T-cell (primary cell): ENCODE data around the gene SORCS1. TPM values are rescaled to one million over a fixed set of nuclear protein-coding genes. Genes with fewer than 3 reads are reported as not detected.

Experiments
- ATAC-seq, 4 experiments: fragments of 200-7000 bp in 3 of 4; fragments of 150-1000 bp in 1 of 4; cut with Tn5 transposase; replicated peaks in 1 of 4; 1 replicate in 3 of 4; 2 replicates in 1 of 4; pipeline ENCODE4 v1.10.0; 2021; ENCODE audit warnings: moderate library complexity in 3 of 4, mild to moderate bottlenecking in 2 of 4, moderate number of reproducible peaks in 1 of 4
- CTCF ChIA-PET, 2 donors: fragments of 300-600 bp; sonication (Branson Sonifier 250); formaldehyde crosslinking; loops; one replicate each; lab custom pipeline; 2022; ENCODE audit warnings: antibody characterized with exemption in 2 of 2; lab: Charles Lee
- POLR2A ChIA-PET, 2 donors: fragments of 300-600 bp; sonication (Branson Sonifier 250); formaldehyde crosslinking; loops; one replicate each; lab custom pipeline; 2022; ENCODE audit warnings: antibody characterized with exemption in 2 of 2; lab: Charles Lee
- DNase-seq, 35 experiments: peaks; one replicate each; pipeline versions ENCODE4 v3.0.0 to v3.0.0-alpha.2; 2013 to 2023
- H3K27ac ChIP-seq: one replicate; pipeline ENCODE4 v1.5.1; 2013; ENCODE audit warnings: low read length
- H3K27me3 ChIP-seq, 2 experiments: replicated peaks in 1 of 2; 1 replicate in 1 of 2; 2 replicates in 1 of 2; pipeline versions ENCODE4 v1.6.1 to v1.7.0; 2013; ENCODE audit warnings: low read length in 1 of 2, mixed read lengths in 1 of 2; ENCODE audit not compliant: control insufficient read depth in 2 of 2, insufficient read depth in 2 of 2; ENCODE audit errors: extremely low read depth in 1 of 2
- H3K36me3 ChIP-seq, 2 donors: 1 replicate in 1 of 2; 2 replicates in 1 of 2; pipeline versions ENCODE4 v1.6.1 to v1.7.0; 2013; ENCODE audit warnings: low read length in 1 of 2; ENCODE audit not compliant: control insufficient read depth in 2 of 2, insufficient read depth in 1 of 2; ENCODE audit errors: extremely low read depth in 1 of 2
- H3K4me1 ChIP-seq, 2 experiments: 1 replicate in 1 of 2; 2 replicates in 1 of 2; pipeline versions ENCODE4 v1.6.1 to v1.7.0; 2013; ENCODE audit warnings: low read length in 2 of 2, mixed read lengths in 1 of 2; ENCODE audit not compliant: insufficient read depth in 2 of 2, control insufficient read depth in 1 of 2; ENCODE audit errors: extremely low read depth in 1 of 2
- H3K4me3 ChIP-seq, 2 donors: 1 replicate in 1 of 2; 2 replicates in 1 of 2; pipeline versions ENCODE4 v1.5.1 to v1.7.0; 2013; ENCODE audit warnings: mild to moderate bottlenecking in 2 of 2, low read length in 1 of 2, moderate library complexity in 1 of 2; ENCODE audit not compliant: control insufficient read depth in 1 of 2; ENCODE audit errors: extremely low read depth in 1 of 2
- H3K9me3 ChIP-seq: 2 replicates; pipeline ENCODE4 v1.7.0; 2013
- H3K27ac Mint-ChIP-seq, 2 donors: one replicate each; pipeline ENCODE4 v1.8.0; 2020 to 2021; ENCODE audit warnings: mild to moderate bottlenecking in 2 of 2, mixed read lengths in 2 of 2
- H3K27me3 Mint-ChIP-seq, 2 donors: one replicate each; pipeline ENCODE4 v1.8.0; 2021 to 2022; ENCODE audit warnings: mixed read lengths in 2 of 2
- H3K36me3 Mint-ChIP-seq: one replicate; pipeline ENCODE4 v1.8.0; 2021; ENCODE audit warnings: mixed read lengths
- H3K4me1 Mint-ChIP-seq, 3 donors: one replicate each; pipeline ENCODE4 v1.8.0; 2020 to 2022; ENCODE audit warnings: mixed read lengths in 3 of 3, mild to moderate bottlenecking in 1 of 3
- H3K4me3 Mint-ChIP-seq, 3 donors: one replicate each; pipeline ENCODE4 v1.8.0; 2020 to 2022; ENCODE audit warnings: mild to moderate bottlenecking in 3 of 3, mixed read lengths in 3 of 3, moderate library complexity in 3 of 3
- H3K9me3 Mint-ChIP-seq, 3 donors: one replicate each; pipeline ENCODE4 v1.8.0; 2020 to 2022; ENCODE audit warnings: mixed read lengths in 3 of 3
- WGBS: methylation state at CpG from one replicate; pipeline ENCODE4 v1.1.5; 2013; ENCODE audit warnings: missing lambda C conversion rate; ENCODE audit not compliant: insufficient coverage; 5-methylcytosine and 5-hydroxymethylcytosine counted together
- total RNA-seq, 35 experiments: library from RNA in 6 of 35; stranded (reverse) in 6 of 35; fragments of 120-200 nt in 1 of 35; gene quantifications; one replicate each; pipeline versions ENCODE4 v1.2.1 to v1.2.4 and lab custom pipeline; 2013 to 2026

The SORCS1 gene
- total RNA-seq, 5 donors from 2014 or later (not counting 1 experiment from before 2014, with no cell fraction given): not detected

- ATAC-seq (no peak), DNase-seq (no peak)
- no peak overlapping the region for H3K27ac ChIP-seq
- H3K36me3 ChIP-seq: no peaks in the 10 kb centered on the region
- CTCF ChIA-PET: no interaction called here
- Mint-ChIP-seq H3K4me3 (no peak overlapping the region), H3K27ac (no peak overlapping the region), H3K9me3 (peaks cover 0 to 8% (median 2%) of the 10 kb centered on the region in 3 donors), H3K4me1 (no peaks in the 10 kb centered on the region), H3K36me3 (no peaks in the 10 kb centered on the region), H3K27me3 (no peaks in the 10 kb centered on the region)
- H3K4me3 ChIP-seq: no peak overlapping the region
- 20% methylated on average over 1 of the region's 3 CpGs for WGBS
- no peaks in the 10 kb centered on the region for H3K4me1 ChIP-seq
- H3K27me3 ChIP-seq: no peaks in the 10 kb centered on the region
- H3K9me3 ChIP-seq: no peaks in the 10 kb centered on the region
- POLR2A ChIA-PET: no interaction called here
These were observed 601.1 kb downstream of the SORCS1 start for GRCh38 chr10:106563384-106563783.

- Histone ChIP-seq H3K36me3 (no peaks in the 10 kb centered on the region), H3K27me3 (no peaks in the 10 kb centered on the region), H3K4me3 (no peak overlapping the region), H3K27ac (no peak overlapping the region), H3K4me1 (no peaks in the 10 kb centered on the region), H3K9me3 (no peaks in the 10 kb centered on the region)
- no peak overlapping the region for H3K27ac Mint-ChIP-seq
- no CpG with 5 or more reads among the region's 5 CpGs for WGBS
- DNase-seq (no peak), ATAC-seq (no peak)
- no peaks in the 10 kb centered on the region for H3K4me1 Mint-ChIP-seq
- ChIA-PET CTCF (no interaction called here), POLR2A (no interaction called here)
- no peak overlapping the region for H3K4me3 Mint-ChIP-seq
- H3K36me3 Mint-ChIP-seq: no peaks in the 10 kb centered on the region
- peaks cover 0 to 1% of the 10 kb centered on the region in 2 donors for H3K27me3 Mint-ChIP-seq
- H3K9me3 Mint-ChIP-seq: peaks cover 0 to 4% (median 2%) of the 10 kb centered on the region in 3 donors
These were observed 603.4 kb downstream of the SORCS1 start for GRCh38 chr10:106560925-106561640.

- ATAC-seq: no peak
- Mint-ChIP-seq H3K4me3 (no peak overlapping the region), H3K4me1 (no peaks in the 10 kb centered on the region), H3K9me3 (peaks cover 0 to 5% (median 4%) of the 10 kb centered on the region in 3 donors), H3K27ac (no peak overlapping the region), H3K27me3 (peaks cover 0 to 1% of the 10 kb centered on the region in 2 donors), H3K36me3 (no peaks in the 10 kb centered on the region)
- Histone ChIP-seq H3K27ac (no peak overlapping the region), H3K4me1 (no peaks in the 10 kb centered on the region), H3K4me3 (no peak overlapping the region), H3K36me3 (no peaks in the 10 kb centered on the region), H3K9me3 (no peaks in the 10 kb centered on the region), H3K27me3 (no peaks in the 10 kb centered on the region)
- POLR2A ChIA-PET: no interaction called here
- 60% methylated on average over 1 of the region's 3 CpGs for WGBS
- CTCF ChIA-PET: no interaction called here
- DNase-seq: no peak
These were observed 605.1 kb downstream of the SORCS1 start for GRCh38 chr10:106559442-106559841.

- Mint-ChIP-seq H3K27ac (no peak overlapping the region), H3K27me3 (peaks cover 0 to 1% of the 10 kb centered on the region in 2 donors), H3K36me3 (no peaks in the 10 kb centered on the region), H3K9me3 (peaks cover 0 to 6% (median 4%) of the 10 kb centered on the region in 3 donors), H3K4me1 (no peaks in the 10 kb centered on the region), H3K4me3 (no peak overlapping the region)
- Histone ChIP-seq H3K36me3 (no peaks in the 10 kb centered on the region), H3K4me1 (no peaks in the 10 kb centered on the region), H3K4me3 (no peak overlapping the region), H3K27me3 (no peaks in the 10 kb centered on the region), H3K9me3 (no peaks in the 10 kb centered on the region), H3K27ac (no peak overlapping the region)
- ChIA-PET CTCF (no interaction called here), POLR2A (no interaction called here)
- ATAC-seq (no peak), DNase-seq (no peak)
- WGBS: 42% methylated on average over 2 of the region's 7 CpGs
These were observed 606.4 kb downstream of the SORCS1 start for GRCh38 chr10:106557951-106558733.

DNA sequence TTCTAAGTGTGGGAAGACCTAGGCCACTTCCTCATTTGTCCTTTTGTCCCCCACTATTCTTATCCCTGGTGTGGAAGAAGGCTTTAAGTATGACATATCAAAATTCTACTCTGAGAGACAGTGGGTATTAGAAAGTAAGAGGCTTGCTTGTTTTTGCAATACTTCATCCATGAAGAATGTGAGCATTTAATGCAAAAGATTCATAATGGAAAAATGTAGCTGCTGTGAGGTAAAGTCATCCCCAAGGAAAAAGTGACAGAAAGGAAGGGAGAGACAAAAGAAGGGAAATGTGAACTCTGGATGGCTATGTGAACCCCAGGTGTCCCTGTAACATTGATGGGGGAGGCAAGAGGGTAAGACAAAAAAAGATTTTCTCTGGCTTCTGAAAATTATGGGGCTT lies 607.5 kb downstream of the SORCS1 start:
- H3K9me3 Mint-ChIP-seq: peaks cover 0 to 6% (median 6%) of the 10 kb centered on the region in 3 donors
- no peak for DNase-seq
- POLR2A ChIA-PET: no interaction called here
- Histone ChIP-seq H3K9me3 (no peaks in the 10 kb centered on the region), H3K27ac (no peak overlapping the region), H3K4me3 (no peak overlapping the region), H3K4me1 (no peaks in the 10 kb centered on the region), H3K27me3 (no peaks in the 10 kb centered on the region), H3K36me3 (no peaks in the 10 kb centered on the region)
- H3K27ac Mint-ChIP-seq: no peak overlapping the region
- CTCF ChIA-PET: no interaction called here
- H3K4me1 Mint-ChIP-seq: no peaks in the 10 kb centered on the region
- no peaks in the 10 kb centered on the region for H3K36me3 Mint-ChIP-seq
- no peak for ATAC-seq
- no peak overlapping the region for H3K4me3 Mint-ChIP-seq
- H3K27me3 Mint-ChIP-seq: peaks cover 0 to 1% of the 10 kb centered on the region in 2 donors

- DNase-seq (no peak), ATAC-seq (no peak)
- Histone ChIP-seq H3K4me3 (no peak overlapping the region), H3K27ac (no peak overlapping the region), H3K36me3 (no peaks in the 10 kb centered on the region), H3K4me1 (no peaks in the 10 kb centered on the region), H3K27me3 (no peaks in the 10 kb centered on the region), H3K9me3 (no peaks in the 10 kb centered on the region)
- H3K9me3 Mint-ChIP-seq: peaks cover 0 to 6% (median 6%) of the 10 kb centered on the region in 3 donors
- H3K4me1 Mint-ChIP-seq: no peaks in the 10 kb centered on the region
- H3K27me3 Mint-ChIP-seq: peaks cover 0 to 1% of the 10 kb centered on the region in 2 donors
- no peak overlapping the region for H3K27ac Mint-ChIP-seq
- CTCF ChIA-PET: interaction anchor here in 1 of 2 donors (0.6 kb wide), 1 partner anchor 46 kb away, joined by 3 read pairs; no protein-coding TSS in a partner anchor
- no peak overlapping the region for H3K4me3 Mint-ChIP-seq
- WGBS: 80% methylated on average over 2 of the region's 2 CpGs
- POLR2A ChIA-PET: no interaction called here
- no peaks in the 10 kb centered on the region for H3K36me3 Mint-ChIP-seq
These were observed 608.9 kb downstream of the SORCS1 start for GRCh38 chr10:106555599-106555998.
